ENCODE results near the gene PNPLA5.

PNPLA5 gene

GRCh38 chr22:43851979-43852307, 39.9 kb downstream of the PNPLA5 start:
- H3K4me1 ChIP-seq (ENCODE audit: control insufficient read depth in 2 of 2, insufficient read depth in 1 of 2, low read depth in 1 of 2, low read length in 2 of 2), result peaks cover 0 to 6% of the 10 kb centered on the region in 2 donors
- H3K4me2 ChIP-seq (ENCODE audit: insufficient read depth, low read length, poor library complexity, severe bottlenecking), result no peak overlapping the region
- no peak overlapping the region for H3K18ac ChIP-seq (ENCODE audit: low read length)
- no peak overlapping the region for H3K4me3 ChIP-seq (ENCODE audit: low read length in 2 of 2)
- H3K23ac ChIP-seq (ENCODE audit: low read depth, low read length, poor library complexity), result no peak overlapping the region
- H2BK120ac ChIP-seq (ENCODE audit: low read depth, low read length), result no peak overlapping the region
- H3K27me3 ChIP-seq (ENCODE audit: control insufficient read depth in 3 of 3, insufficient read depth in 3 of 3, low read depth in 1 of 3, low read length in 3 of 3), result no peaks in the 10 kb centered on the region
- DNase-seq (ENCODE audit: low spot score), result no peak
- H2BK12ac ChIP-seq (ENCODE audit: low read length), result no peak overlapping the region
- no peak overlapping the region for H4K91ac ChIP-seq (ENCODE audit: low read depth, low read length, poor library complexity)
- H4K8ac ChIP-seq (ENCODE audit: low read depth, low read length), result no peak overlapping the region
- H2AFZ ChIP-seq (ENCODE audit: low read length), result no peak overlapping the region
- H3K27ac ChIP-seq (replicated peaks; ENCODE audit: low read length), result no peak overlapping the region
- H3K9me3 ChIP-seq (replicated peaks in 1 of 2; ENCODE audit: control insufficient read depth in 2 of 2, insufficient read depth in 1 of 2, low read depth in 1 of 2, low read length in 2 of 2), result peaks cover 4 to 6% of the 10 kb centered on the region in 2 donors
- WGBS, 2 donors (ENCODE audit: extremely low coverage in 2 of 2, insufficient read length in 2 of 2, insufficient replicate concordance in 1 of 2), result no CpG with 5 or more reads among the region's 3 CpGs
- H3K36me3 ChIP-seq (replicated peaks in 1 of 2; ENCODE audit: control insufficient read depth in 2 of 2, insufficient read depth in 2 of 2, low read length in 2 of 2), result no peaks in the 10 kb centered on the region
- peaks cover 7% of the 10 kb centered on the region for H3K79me1 ChIP-seq (ENCODE audit: low read depth, low read length)
- no peak overlapping the region for H2BK5ac ChIP-seq (ENCODE audit: low read length)
- H3K14ac ChIP-seq (ENCODE audit: low read length), result no peak overlapping the region
- no peak overlapping the region for H2BK15ac ChIP-seq (ENCODE audit: low read length)
- H3K4ac ChIP-seq (ENCODE audit: low read length), result no peak overlapping the region
- no peak overlapping the region for H2AK5ac ChIP-seq (ENCODE audit: low read depth, low read length)
- H3K9ac ChIP-seq (ENCODE audit: low read depth, low read length, poor library complexity), result no peak overlapping the region

GRCh38 chr22:43851058-43851978, 40.5 kb downstream of the PNPLA5 start:
- no peak overlapping the region for H2BK12ac ChIP-seq (ENCODE audit: low read length)
- H3K23ac ChIP-seq (ENCODE audit: low read depth, low read length, poor library complexity), result no peak overlapping the region
- no peak for DNase-seq (ENCODE audit: low spot score)
- peaks cover 8% of the 10 kb centered on the region for H3K79me1 ChIP-seq (ENCODE audit: low read depth, low read length)
- H4K8ac ChIP-seq (ENCODE audit: low read depth, low read length), result no peak overlapping the region
- H3K36me3 ChIP-seq (replicated peaks in 1 of 2; ENCODE audit: control insufficient read depth in 2 of 2, insufficient read depth in 2 of 2, low read length in 2 of 2), result no peaks in the 10 kb centered on the region
- no peak overlapping the region for H2AK5ac ChIP-seq (ENCODE audit: low read depth, low read length)
- WGBS, 2 donors (ENCODE audit: extremely low coverage in 2 of 2, insufficient read length in 2 of 2, insufficient replicate concordance in 1 of 2), result no CpG with 5 or more reads among the region's 13 CpGs
- no peak overlapping the region for H3K4ac ChIP-seq (ENCODE audit: low read length)
- H2BK15ac ChIP-seq (ENCODE audit: low read length), result no peak overlapping the region
- no peak overlapping the region for H2BK120ac ChIP-seq (ENCODE audit: low read depth, low read length)
- H3K4me2 ChIP-seq (ENCODE audit: insufficient read depth, low read length, poor library complexity, severe bottlenecking), result no peak overlapping the region
- peaks cover 0 to 6% of the 10 kb centered on the region in 2 donors for H3K4me1 ChIP-seq (ENCODE audit: control insufficient read depth in 2 of 2, insufficient read depth in 1 of 2, low read depth in 1 of 2, low read length in 2 of 2)
- peaks cover 0 to 4% of the 10 kb centered on the region in 2 donors for H3K9me3 ChIP-seq (replicated peaks in 1 of 2; ENCODE audit: control insufficient read depth in 2 of 2, insufficient read depth in 1 of 2, low read depth in 1 of 2, low read length in 2 of 2)
- H3K9ac ChIP-seq (ENCODE audit: low read depth, low read length, poor library complexity), result peak overlapping the region; percentile 75
- no peaks in the 10 kb centered on the region for H3K27me3 ChIP-seq (ENCODE audit: control insufficient read depth in 3 of 3, insufficient read depth in 3 of 3, low read depth in 1 of 3, low read length in 3 of 3)
- H3K14ac ChIP-seq (ENCODE audit: low read length), result no peak overlapping the region
- no peak overlapping the region for H3K18ac ChIP-seq (ENCODE audit: low read length)
- no peak overlapping the region for H2BK5ac ChIP-seq (ENCODE audit: low read length)
- H2AFZ ChIP-seq (ENCODE audit: low read length), result no peak overlapping the region
- H3K27ac ChIP-seq (replicated peaks; ENCODE audit: low read length), result no peak overlapping the region
- no peak overlapping the region for H3K4me3 ChIP-seq (ENCODE audit: low read length in 2 of 2)
- H4K91ac ChIP-seq (ENCODE audit: low read depth, low read length, poor library complexity), result no peak overlapping the region

GRCh38 chr22:43850529-43850928, 41.3 kb downstream of the PNPLA5 start:
- Histone ChIP-seq H3K4me3 (ENCODE audit: low read length in 2 of 2) (no peak overlapping the region), H2AK5ac (ENCODE audit: low read depth, low read length) (no peak overlapping the region), H2BK12ac (ENCODE audit: low read length) (no peak overlapping the region), H2BK15ac (ENCODE audit: low read length) (no peak overlapping the region), H3K18ac (ENCODE audit: low read length) (no peak overlapping the region), H2AFZ (ENCODE audit: low read length) (no peak overlapping the region), H4K91ac (ENCODE audit: low read depth, low read length, poor library complexity) (no peak overlapping the region), H3K4me2 (ENCODE audit: insufficient read depth, low read length, poor library complexity, severe bottlenecking) (no peak overlapping the region), H3K4ac (ENCODE audit: low read length) (no peak overlapping the region), H3K36me3 (replicated peaks in 1 of 2; ENCODE audit: control insufficient read depth in 2 of 2, insufficient read depth in 2 of 2, low read length in 2 of 2) (no peaks in the 10 kb centered on the region), H3K79me1 (ENCODE audit: low read depth, low read length) (peaks cover 8% of the 10 kb centered on the region), H3K9ac (ENCODE audit: low read depth, low read length, poor library complexity) (no peak overlapping the region), H3K27ac (replicated peaks; ENCODE audit: low read length) (no peak overlapping the region), H2BK120ac (ENCODE audit: low read depth, low read length) (no peak overlapping the region), H3K4me1 (ENCODE audit: control insufficient read depth in 2 of 2, insufficient read depth in 1 of 2, low read depth in 1 of 2, low read length in 2 of 2) (peaks cover 0 to 8% of the 10 kb centered on the region in 2 donors), H3K14ac (ENCODE audit: low read length) (peak overlapping the region; percentile 91), H4K8ac (ENCODE audit: low read depth, low read length) (no peak overlapping the region), H3K23ac (ENCODE audit: low read depth, low read length, poor library complexity) (no peak overlapping the region), H3K27me3 (ENCODE audit: control insufficient read depth in 3 of 3, insufficient read depth in 3 of 3, low read depth in 1 of 3, low read length in 3 of 3) (no peaks in the 10 kb centered on the region), H3K9me3 (replicated peaks in 1 of 2; ENCODE audit: control insufficient read depth in 2 of 2, insufficient read depth in 1 of 2, low read depth in 1 of 2, low read length in 2 of 2) (peaks cover 0 to 4% of the 10 kb centered on the region in 2 donors), H2BK5ac (ENCODE audit: low read length) (no peak overlapping the region)
- DNase-seq (ENCODE audit: low spot score), result no peak
- no CpG with 5 or more reads among the region's 12 CpGs for WGBS, 2 donors (ENCODE audit: extremely low coverage in 2 of 2, insufficient read length in 2 of 2, insufficient replicate concordance in 1 of 2)

- Histone ChIP-seq H2AFZ (ENCODE audit: low read length) (no peak overlapping the region), H2BK5ac (ENCODE audit: low read length) (no peak overlapping the region), H3K4me2 (ENCODE audit: insufficient read depth, low read length, poor library complexity, severe bottlenecking) (no peak overlapping the region), H3K18ac (ENCODE audit: low read length) (no peak overlapping the region), H3K9ac (ENCODE audit: low read depth, low read length, poor library complexity) (no peak overlapping the region), H3K23ac (ENCODE audit: low read depth, low read length, poor library complexity) (no peak overlapping the region), H2BK12ac (ENCODE audit: low read length) (no peak overlapping the region), H3K36me3 (replicated peaks in 1 of 2; ENCODE audit: control insufficient read depth in 2 of 2, insufficient read depth in 2 of 2, low read length in 2 of 2) (no peaks in the 10 kb centered on the region), H3K79me1 (ENCODE audit: low read depth, low read length) (peaks cover 12% of the 10 kb centered on the region), H3K9me3 (replicated peaks in 1 of 2; ENCODE audit: control insufficient read depth in 2 of 2, insufficient read depth in 1 of 2, low read depth in 1 of 2, low read length in 2 of 2) (peaks cover 0 to 4% of the 10 kb centered on the region in 2 donors), H2BK120ac (ENCODE audit: low read depth, low read length) (no peak overlapping the region), H4K91ac (ENCODE audit: low read depth, low read length, poor library complexity) (no peak overlapping the region), H3K27me3 (ENCODE audit: control insufficient read depth in 3 of 3, insufficient read depth in 3 of 3, low read depth in 1 of 3, low read length in 3 of 3) (no peaks in the 10 kb centered on the region), H3K4ac (ENCODE audit: low read length) (no peak overlapping the region), H3K14ac (ENCODE audit: low read length) (no peak overlapping the region), H3K4me1 (ENCODE audit: control insufficient read depth in 2 of 2, insufficient read depth in 1 of 2, low read depth in 1 of 2, low read length in 2 of 2) (peaks cover 0 to 8% of the 10 kb centered on the region in 2 donors), H4K8ac (ENCODE audit: low read depth, low read length) (no peak overlapping the region), H3K27ac (replicated peaks; ENCODE audit: low read length) (no peak overlapping the region), H3K4me3 (ENCODE audit: low read length in 2 of 2) (no peak overlapping the region), H2AK5ac (ENCODE audit: low read depth, low read length) (no peak overlapping the region), H2BK15ac (ENCODE audit: low read length) (no peak overlapping the region)
- no peak for DNase-seq (ENCODE audit: low spot score)
- WGBS, 2 donors (ENCODE audit: extremely low coverage in 2 of 2, insufficient read length in 2 of 2, insufficient replicate concordance in 1 of 2), result no CpG with 5 or more reads among the region's 13 CpGs
Measured at GRCh38 chr22:43849731-43850130, 42.1 kb downstream of the PNPLA5 start.

Measured in neuronal stem cell (in vitro differentiated cells).